PC-9 (cell line): Measurements from ENCODE around the gene CARS2. TPM values are rescaled to one million over a fixed set of nuclear protein-coding genes. Genes with fewer than 3 reads are reported as not detected.

Experiments used
- BruUV-seq: library from RNA; stranded (reverse); fragments of 400-500 nt; replicated peaks from 2 replicates; lab custom pipeline; 2021; lab: Mats Ljungman, UMichigan
- CTCF ChIA-PET: fragments of 300-600 bp; sonication (Branson Sonifier 250); formaldehyde crosslinking; loops from one replicate; lab custom pipeline; 2022; ENCODE audit warnings: antibody characterized with exemption; lab: Charles Lee
- POLR2A ChIA-PET: fragments of 300-600 bp; sonication (Branson Sonifier 250); formaldehyde crosslinking; loops from one replicate; lab custom pipeline; 2022; ENCODE audit warnings: antibody characterized with exemption; ENCODE audit not compliant: unreplicated experiment; lab: Charles Lee
- DNase-seq, 2 experiments: peaks; one replicate each; pipeline versions ENCODE4 v3.0.0 to v3.0.0-alpha.2; 2015 to 2022; ENCODE audit warnings: mixed read lengths in 1 of 2
- H2AFZ ChIP-seq: fragments of 200-600 bp; sonication (generic); 2 replicates; pipeline ENCODE4 v1.8.1; 2017; ENCODE audit warnings: antibody characterized with exemption
- H3F3A ChIP-seq: fragments of 200-600 bp; sonication (generic); 2 replicates; pipeline ENCODE4 v1.8.1; 2017; ENCODE audit warnings: antibody characterized with exemption, mild to moderate bottlenecking, low read depth; ENCODE audit not compliant: insufficient read depth
- H3K27ac ChIP-seq: fragments of 200-600 bp; sonication (generic); 2 replicates; pipeline ENCODE4 v1.6.1; 2016; ENCODE audit warnings: mixed run types
- H3K27me3 ChIP-seq: fragments of 200-600 bp; sonication (generic); 2 replicates; pipeline ENCODE4 v1.6.1; 2016; ENCODE audit warnings: low read depth, mixed run types; ENCODE audit not compliant: insufficient read depth
- H3K36me3 ChIP-seq: fragments of 200-600 bp; sonication (generic); 2 replicates; pipeline ENCODE4 v1.6.1; 2016; ENCODE audit warnings: low read depth, mixed run types
- H3K4me1 ChIP-seq: fragments of 200-600 bp; sonication (generic); replicated peaks from 2 replicates; pipeline ENCODE4 v1.6.1; 2016; ENCODE audit warnings: mixed run types; ENCODE audit not compliant: insufficient read depth
- H3K4me2 ChIP-seq: fragments of 200-600 bp; sonication (generic); 2 replicates; pipeline ENCODE4 v1.6.1; 2017; ENCODE audit warnings: mixed run types
- H3K4me3 ChIP-seq: fragments of 200-600 bp; sonication (generic); 2 replicates; pipeline ENCODE4 v1.6.1; 2016; ENCODE audit warnings: mixed run types
- H3K79me2 ChIP-seq: fragments of 200-600 bp; sonication (generic); 2 replicates; pipeline ENCODE4 v1.6.1; 2017; ENCODE audit warnings: low read depth, mixed run types
- H3K9me2 ChIP-seq: fragments of 200-600 bp; sonication (generic); 2 replicates; pipeline ENCODE4 v1.8.1; 2017; ENCODE audit warnings: mild to moderate bottlenecking; ENCODE audit not compliant: insufficient read depth
- H3K9me3 ChIP-seq: fragments of 200-600 bp; sonication (generic); 2 replicates; pipeline ENCODE4 v1.8.1; 2016; ENCODE audit warnings: low read depth; ENCODE audit not compliant: insufficient read depth
- H4K20me1 ChIP-seq: fragments of 200-600 bp; sonication (generic); 2 replicates; pipeline ENCODE4 v1.8.1; 2017; ENCODE audit not compliant: insufficient read depth
- CTCF ChIP-seq: fragments of 200-600 bp; sonication (generic); conservative IDR thresholded peaks from 2 replicates; pipeline ENCODE4 v1.6.1; 2017; ENCODE audit warnings: mixed run types, antibody characterized with exemption, mild to moderate bottlenecking, moderate library complexity
- EZH2 ChIP-seq: fragments of 200-600 bp; sonication (generic); IDR thresholded peaks from 2 replicates; pipeline ENCODE4 v1.8.0; 2017; ENCODE audit warnings: antibody characterized with exemption, low read depth
- intact Hi-C: fragments of 100-400 bp; cut with micrococcal nuclease; formaldehyde crosslinking; loops from one replicate; pipeline ENCODE4 v1.10.0; 2022; ENCODE audit not compliant: unreplicated experiment
- total RNA-seq: library from RNA; stranded (reverse); gene quantifications from 2 replicates; pipeline ENCODE4 v1.2.3, GENCODE V29; 2021

Gene CARS2
- total RNA-seq, 1 experiment from 2014 or later = 67.0 TPM

DNA sequence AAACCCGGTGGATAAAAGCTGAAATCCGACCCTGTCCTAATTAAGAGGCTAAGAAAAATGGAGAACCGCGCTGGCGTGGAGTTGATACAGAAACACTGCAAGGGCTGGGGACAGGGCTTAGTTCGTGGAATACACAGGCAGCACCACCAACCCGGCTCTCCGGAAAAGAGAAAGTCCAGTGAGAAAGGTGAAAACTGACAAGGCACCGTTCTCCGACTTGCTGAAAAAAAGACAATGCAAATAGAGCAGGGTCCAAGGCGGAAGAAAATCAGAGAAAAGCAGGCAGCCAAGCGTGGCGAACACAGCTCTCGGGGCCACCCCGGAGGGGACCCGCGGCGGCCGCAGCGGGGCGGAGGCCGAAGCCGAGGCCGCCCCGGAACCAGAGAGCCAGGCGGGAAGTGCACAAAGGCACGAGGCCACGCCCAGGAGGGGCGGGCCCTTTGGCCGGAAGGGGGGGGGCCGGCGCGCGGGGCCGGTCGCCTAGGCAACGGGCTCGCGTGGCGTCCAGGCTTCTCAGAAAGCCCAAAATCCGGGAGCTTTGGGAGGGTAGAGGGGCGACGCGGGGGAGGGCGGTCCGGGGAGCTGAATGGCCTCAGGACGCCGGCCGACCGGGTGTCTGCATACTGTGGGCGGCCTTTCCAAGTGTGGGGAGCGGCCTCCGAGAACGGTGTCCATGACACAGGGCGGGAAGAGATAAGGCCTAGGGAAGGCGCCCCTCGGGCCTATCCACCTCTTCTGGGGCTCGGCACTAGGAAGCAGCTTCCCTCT is 6.3 kb upstream of the CARS2 start:
- intact Hi-C loops = loop anchor here (2.0 to 10.0 kb wide), 6 partner anchors 95 to 1467 kb away; partner anchors contain the start of gene ANKRD10
- TF ChIP-seq EZH2 (no peak), CTCF (no peak)
- H3K9me3 ChIP-seq = no peaks in the 10 kb centered on the region
- H3K36me3 ChIP-seq = no peaks in the 10 kb centered on the region
- peaks cover 38% of the 10 kb centered on the region for H3K79me2 ChIP-seq
- no peaks in the 10 kb centered on the region for H3K27me3 ChIP-seq
- CTCF ChIA-PET = interaction anchor here (0.6 kb wide), 1 partner anchor 574 kb away, joined by 8 read pairs; no protein-coding TSS in a partner anchor
- H3K4me1 ChIP-seq = peaks cover 19% of the 10 kb centered on the region
- H3F3A ChIP-seq = peaks cover 30% of the 10 kb centered on the region
- H3K9me2 ChIP-seq = no peaks in the 10 kb centered on the region
- BruUV-seq = no TSS peak
- H3K4me2 ChIP-seq = peak overlapping the region; percentile 87
- peak; percentile 74 to 75 for DNase-seq
- peaks cover 9% of the 10 kb centered on the region for H4K20me1 ChIP-seq
- H3K4me3 ChIP-seq = peak overlapping the region; percentile 89
- peak overlapping the region; percentile 87 for H3K27ac ChIP-seq
- peak overlapping the region; percentile 84 for H2AFZ ChIP-seq
- POLR2A ChIA-PET = interaction anchor here (0.5 to 0.8 kb wide), 14 partner anchors 34 to 1455 kb away, joined by 3 to 23 read pairs (median 7); partner anchors contain the start of gene RAB20

- peak overlapping the region; percentile 72 for H3K4me2 ChIP-seq
- BruUV-seq = no TSS peak
- POLR2A ChIA-PET = interaction anchor here (0.6 to 0.7 kb wide), 2 partner anchors 56 to 251 kb away, joined by 3 read pairs; no protein-coding TSS in a partner anchor
- H3K79me2 ChIP-seq = peaks cover 46% of the 10 kb centered on the region
- H3K4me3 ChIP-seq = peak overlapping the region; percentile 82
- H3F3A ChIP-seq = peaks cover 38% of the 10 kb centered on the region
- no peaks in the 10 kb centered on the region for H3K36me3 ChIP-seq
- no peak for DNase-seq
- H3K9me2 ChIP-seq = no peaks in the 10 kb centered on the region
- CTCF ChIA-PET = no interaction called here
- no peak for TF ChIP-seq CTCF
- no peak for TF ChIP-seq EZH2
- H4K20me1 ChIP-seq = peaks cover 5% of the 10 kb centered on the region
- H2AFZ ChIP-seq = peak overlapping the region; percentile 63; the same call in 1 of the 2 replicates
- peaks cover 34% of the 10 kb centered on the region for H3K4me1 ChIP-seq
- no peaks in the 10 kb centered on the region for H3K27me3 ChIP-seq
- no peak overlapping the region for H3K27ac ChIP-seq
- H3K9me3 ChIP-seq = no peaks in the 10 kb centered on the region
- intact Hi-C loops = loop anchor here (1.0 to 5.0 kb wide), 2 partner anchors 180 to 249 kb away; no protein-coding TSS in a partner anchor
Measured at GRCh38 chr13:110706570-110707372, 855 bp upstream of the CARS2 start.

DNA sequence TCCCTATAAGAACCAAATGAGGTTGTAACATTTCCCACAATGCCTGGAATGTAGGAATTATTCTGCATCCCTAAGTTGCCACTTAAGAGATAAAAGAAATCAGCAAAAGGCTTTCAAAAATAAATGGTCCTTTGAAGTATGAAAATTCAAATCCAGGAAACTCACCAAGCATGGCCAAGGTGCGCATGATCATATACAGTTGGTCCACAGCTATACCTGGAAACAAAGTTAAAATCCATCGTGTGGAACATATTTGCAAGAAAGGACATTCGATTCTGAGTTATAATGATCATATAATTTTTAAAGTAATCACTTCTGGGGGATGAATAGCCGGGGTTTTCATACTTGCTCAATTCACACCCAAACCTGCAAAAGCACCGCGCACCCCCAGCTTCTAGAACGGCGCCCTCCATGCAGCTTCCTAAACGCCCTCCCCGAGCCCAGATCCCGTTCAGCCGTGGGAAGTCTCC is 525 bp downstream of the CARS2 start:
- no peak for DNase-seq
- TSS peak; percentile 75 for BruUV-seq
- Histone ChIP-seq H2AFZ (peak overlapping the region; percentile 75), H3K4me2 (peak overlapping the region; percentile 98), H3K4me3 (peak overlapping the region; percentile 82), H3K9me2 (no peaks in the 10 kb centered on the region), H3K4me1 (peaks cover 22% of the 10 kb centered on the region), H3F3A (peaks cover 28% of the 10 kb centered on the region), H3K27me3 (no peaks in the 10 kb centered on the region), H3K36me3 (0 out of 2 replicates have a peak, but pooled peaks cover 4% of the 10 kb centered on the region), H3K79me2 (peaks cover 40% of the 10 kb centered on the region), H3K9me3 (no peaks in the 10 kb centered on the region), H4K20me1 (peaks cover 5% of the 10 kb centered on the region), H3K27ac (peak overlapping the region; percentile 93)
- intact Hi-C loops = loop anchor here (5.0 kb wide), 1 partner anchor 248 kb away; no protein-coding TSS in a partner anchor
- ChIA-PET CTCF (no interaction called here), POLR2A (no interaction called here)
- TF ChIP-seq CTCF (no peak), EZH2 (no peak)
